HG03280 (cell line): ENCODE measurements around the gene LIPC.

ENCODE experiments used
- ATAC-seq: cut with Tn5 transposase; IDR thresholded peaks from one replicate; pipeline ENCODE4 v1.9.1; 2021; ENCODE audit warnings: mild to moderate bottlenecking, moderate library complexity; ENCODE audit not compliant: unreplicated experiment

The LIPC gene

DNA sequence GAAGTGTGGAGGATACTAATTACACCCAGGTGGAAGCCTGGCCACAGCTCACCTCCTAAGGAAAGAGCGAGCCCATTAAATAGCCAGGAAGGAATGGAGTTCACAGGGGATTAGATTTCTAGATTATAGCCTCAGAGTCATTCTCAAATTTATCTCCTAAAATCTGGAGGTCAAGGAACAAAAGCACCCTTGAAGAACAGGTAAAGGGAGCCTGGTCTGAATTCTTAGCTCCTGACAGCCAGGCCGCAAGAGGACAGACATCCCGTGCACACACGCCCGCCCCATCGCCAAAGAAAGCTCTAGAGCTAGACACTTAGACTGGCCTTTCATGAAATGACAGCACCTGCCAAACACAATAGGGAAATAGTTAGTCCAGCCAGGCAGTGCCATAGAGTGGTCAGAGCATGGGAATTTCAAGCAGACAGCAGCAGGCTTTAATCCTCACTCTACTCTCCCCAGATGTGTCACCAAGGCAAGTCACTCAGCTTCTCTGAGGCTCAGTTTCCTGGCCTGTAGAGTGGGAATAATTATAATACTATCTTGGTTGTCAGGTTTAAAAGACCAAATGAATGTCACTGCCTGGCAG, 59.2 kb downstream of the LIPC start:
- ATAC-seq = no peak

DNA sequence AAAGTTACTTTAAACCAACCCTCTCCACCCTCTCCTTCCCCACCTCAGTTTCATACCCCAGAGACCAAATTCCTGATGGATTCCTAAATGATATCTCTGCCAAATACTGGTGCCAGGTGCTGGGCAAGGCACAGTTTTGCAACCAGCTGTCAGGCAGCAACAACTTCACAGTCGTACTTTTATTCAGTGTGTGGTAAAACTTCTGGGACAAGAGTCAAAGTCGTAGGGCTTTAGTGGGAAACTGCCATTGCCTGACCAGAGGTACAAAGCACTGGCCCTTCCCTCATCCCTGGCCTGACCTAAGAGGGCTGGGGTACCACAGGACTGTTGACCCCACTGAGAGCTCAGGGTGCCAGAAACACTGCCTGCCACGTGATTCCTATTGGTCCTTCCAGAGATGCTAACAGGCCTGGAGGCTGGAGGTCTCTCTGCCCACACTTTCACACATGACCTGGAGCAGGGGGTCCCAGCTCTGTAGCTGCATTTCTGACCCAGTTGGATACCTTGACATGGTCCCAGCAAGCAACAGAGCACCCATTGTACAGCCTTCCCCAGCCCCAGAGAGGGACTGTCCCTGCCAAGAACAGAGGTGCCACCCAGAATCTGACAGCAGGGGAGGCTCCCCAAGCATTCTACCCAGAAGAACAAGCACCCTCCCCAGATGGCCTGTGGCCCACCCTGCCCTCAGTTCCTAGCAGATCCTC, 59.9 kb downstream of the LIPC start:
- no peak for ATAC-seq

DNA sequence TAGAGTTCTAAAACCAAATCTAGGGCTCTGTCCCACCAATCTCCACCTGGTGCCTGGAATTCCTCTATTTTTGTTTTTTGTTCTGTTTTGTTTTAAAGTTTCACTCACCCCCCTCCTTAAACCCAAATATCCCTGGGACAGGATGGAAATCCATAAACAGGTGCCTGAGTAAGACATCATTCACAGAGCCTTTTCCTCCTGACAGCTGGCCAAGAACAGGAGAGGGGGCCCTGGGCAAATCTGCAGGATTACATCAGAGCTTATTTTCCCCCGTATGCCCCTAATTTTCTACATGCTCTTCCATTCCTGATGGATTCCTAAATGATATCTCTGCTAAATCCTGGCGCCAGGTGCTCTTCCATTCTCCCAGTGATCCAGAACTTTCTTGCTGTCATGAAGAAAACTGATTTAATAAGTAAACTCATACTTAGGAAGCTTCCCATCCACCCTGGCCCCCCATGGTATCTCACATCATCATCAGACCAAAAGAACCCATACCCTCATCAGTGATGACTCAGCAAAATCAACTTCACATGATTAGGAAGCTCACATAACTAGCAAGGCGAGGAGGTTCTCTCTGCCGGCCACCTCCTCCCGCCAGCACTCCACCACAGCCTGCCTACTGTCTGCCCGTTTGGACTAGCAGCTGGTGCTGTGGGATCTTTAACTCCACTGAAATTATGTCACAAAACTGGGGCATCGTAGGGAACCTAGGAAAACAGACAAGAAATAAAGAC, 61.0 kb downstream of the LIPC start:
- ATAC-seq = no peak

DNA sequence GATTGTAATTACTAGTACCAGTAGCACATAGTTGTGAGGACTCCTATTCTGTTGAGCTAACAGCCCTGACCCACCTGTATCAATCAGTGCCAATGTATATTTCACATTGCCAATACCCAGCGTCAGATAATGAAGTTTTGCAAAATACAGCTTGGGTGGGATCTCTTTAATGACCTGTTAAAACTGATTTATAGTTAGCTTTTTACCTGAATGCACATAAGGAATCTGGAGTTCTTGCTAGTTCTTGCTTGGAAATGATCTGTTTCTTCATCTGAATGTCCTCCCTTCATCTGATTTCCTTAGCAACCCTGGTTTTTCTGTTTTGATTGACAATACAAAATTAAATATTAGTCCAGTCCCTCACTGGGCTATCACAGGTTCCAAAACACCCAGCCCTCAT, 62.8 kb downstream of the LIPC start:
- ATAC-seq = no peak

DNA sequence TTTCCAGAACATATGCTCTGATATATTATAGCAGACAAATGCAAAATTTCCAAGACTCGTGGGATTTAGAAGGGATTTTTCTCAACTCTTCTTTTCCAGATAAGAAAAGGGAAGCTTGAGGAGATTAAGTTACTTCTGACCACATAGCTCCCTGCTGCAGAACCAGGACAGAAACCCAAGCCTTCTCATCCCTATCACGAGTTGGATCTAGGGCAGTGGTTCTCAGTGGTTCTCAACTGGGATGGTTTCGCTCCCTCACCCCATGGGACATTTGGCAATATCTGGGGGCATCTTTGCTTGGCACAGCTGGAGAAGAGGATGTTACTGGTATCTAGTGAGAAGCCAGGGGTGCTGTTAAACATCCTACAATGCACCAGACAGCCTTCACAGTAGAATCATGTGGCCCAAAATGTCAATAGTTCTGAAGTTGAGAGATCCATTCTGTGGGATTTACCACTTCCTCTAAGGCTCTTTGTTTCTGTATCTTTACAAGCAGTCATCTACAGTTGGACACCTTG, 64.2 kb downstream of the LIPC start:
- no peak for ATAC-seq

DNA sequence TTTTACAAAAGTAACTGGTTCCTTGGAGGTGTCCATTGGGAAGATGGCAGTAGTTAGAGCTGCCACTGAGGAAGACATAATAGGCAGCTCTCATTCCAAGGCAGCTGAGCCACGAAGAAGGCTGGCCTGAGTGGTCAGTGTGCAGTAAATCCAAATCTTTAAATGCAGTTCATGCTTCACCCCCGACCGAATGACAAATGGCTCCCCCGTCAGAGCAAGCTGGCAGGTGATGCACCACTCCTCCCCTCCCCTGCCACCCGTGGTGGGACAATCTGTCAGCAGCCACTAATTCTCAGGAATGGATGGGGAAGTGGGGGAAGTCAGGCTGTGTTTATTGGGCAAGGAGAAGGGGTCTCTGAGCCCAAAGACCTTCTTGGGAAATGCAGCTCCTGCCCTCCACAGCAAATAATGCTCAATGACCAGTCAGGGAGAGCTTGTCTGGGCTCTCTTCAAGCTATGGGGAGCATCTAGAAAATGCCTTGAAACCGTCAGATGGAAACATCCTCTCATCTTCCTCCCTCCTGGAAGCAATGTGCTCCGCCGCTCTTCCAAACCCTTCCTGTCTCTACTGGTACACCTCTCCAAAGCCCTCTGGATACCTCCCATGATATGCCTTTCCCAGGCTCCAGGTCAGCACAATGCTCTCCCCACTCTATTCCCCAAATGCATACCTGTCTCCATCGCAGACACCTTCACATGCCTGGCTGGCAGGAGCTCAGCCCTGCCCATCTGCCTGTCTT, 65.4 kb downstream of the LIPC start:
- ATAC-seq = no peak

DNA sequence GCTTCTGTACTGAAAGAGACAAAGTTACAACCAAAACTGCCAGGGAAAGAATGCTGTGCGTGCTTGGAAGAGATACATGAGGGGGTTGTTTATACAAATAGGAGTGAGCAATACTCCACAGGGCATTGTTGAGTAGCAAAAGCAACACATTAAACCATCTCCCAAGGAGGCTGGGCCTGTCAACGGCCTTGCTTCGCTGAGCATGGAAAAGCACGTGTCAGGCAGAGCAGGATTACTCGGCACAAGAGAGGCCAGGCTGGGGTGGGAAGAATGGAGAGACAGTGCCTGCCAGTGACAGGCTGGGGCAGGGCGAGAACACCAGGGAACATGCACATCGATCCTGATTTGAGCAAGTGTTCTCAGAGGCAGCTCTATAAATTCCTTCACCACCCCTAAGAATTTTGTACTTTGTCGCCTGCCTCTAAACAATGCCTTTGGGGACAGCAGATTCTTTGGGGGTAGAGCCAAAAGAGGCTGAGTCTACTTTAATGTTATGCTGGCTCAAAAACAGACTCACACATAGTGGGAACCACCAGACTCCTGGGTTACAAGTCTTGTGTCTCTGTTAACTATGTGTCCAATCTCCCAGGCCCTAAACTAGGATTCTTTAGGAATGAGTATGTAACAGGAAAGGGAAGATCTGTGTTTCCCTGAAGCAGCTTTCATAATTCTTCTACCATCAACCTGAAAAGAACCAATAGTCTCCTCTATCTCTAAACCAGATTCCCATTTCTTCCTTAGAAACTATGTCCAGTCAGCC, 67.2 kb downstream of the LIPC start:
- ATAC-seq = no peak

DNA sequence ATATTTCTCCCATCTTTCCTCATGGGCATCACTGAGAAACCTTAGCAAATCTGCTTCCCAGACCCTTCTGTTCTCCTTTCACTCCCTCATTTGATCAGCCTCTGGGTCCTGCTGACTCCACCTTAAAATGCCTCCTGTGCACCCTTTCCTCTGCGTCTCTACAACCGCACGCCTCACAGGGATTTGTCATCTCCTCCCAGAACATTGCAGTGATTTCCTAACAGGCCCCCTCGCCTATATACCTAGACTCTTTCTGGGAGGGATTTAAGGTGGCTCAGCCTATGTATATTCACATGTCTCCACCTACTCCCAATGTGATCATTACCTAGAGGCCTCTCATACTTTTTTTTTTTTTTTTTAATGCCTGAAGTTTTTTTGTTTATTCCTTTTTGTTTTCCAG, 69.2 kb downstream of the LIPC start:
- no peak for ATAC-seq

DNA sequence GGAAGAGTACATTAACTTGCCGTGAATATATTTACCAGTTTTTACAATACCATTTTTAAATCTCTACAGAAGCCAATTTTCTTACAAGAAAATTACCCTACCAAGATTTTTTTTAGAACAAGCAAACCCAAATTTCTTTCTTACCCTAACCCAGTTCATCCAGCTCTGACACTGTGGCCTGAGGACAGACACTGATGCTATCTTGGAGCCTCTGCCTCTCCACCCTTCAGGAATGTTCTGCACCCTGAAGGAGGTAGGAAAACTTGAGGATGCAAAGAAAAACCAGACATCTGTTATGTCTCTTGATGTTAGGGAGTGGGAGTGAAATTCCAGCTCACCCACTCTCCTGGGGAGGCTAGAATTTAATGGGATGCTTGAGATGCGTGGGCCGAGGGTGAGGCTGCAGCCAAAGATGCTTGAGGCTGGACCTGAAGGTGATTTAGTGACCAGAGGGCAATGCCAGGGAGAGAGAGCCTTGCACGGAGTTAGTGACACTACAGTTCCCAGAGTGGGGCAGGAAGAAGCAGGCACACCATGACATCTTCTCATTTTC, 69.9 kb downstream of the LIPC start:
- ATAC-seq = no peak

DNA sequence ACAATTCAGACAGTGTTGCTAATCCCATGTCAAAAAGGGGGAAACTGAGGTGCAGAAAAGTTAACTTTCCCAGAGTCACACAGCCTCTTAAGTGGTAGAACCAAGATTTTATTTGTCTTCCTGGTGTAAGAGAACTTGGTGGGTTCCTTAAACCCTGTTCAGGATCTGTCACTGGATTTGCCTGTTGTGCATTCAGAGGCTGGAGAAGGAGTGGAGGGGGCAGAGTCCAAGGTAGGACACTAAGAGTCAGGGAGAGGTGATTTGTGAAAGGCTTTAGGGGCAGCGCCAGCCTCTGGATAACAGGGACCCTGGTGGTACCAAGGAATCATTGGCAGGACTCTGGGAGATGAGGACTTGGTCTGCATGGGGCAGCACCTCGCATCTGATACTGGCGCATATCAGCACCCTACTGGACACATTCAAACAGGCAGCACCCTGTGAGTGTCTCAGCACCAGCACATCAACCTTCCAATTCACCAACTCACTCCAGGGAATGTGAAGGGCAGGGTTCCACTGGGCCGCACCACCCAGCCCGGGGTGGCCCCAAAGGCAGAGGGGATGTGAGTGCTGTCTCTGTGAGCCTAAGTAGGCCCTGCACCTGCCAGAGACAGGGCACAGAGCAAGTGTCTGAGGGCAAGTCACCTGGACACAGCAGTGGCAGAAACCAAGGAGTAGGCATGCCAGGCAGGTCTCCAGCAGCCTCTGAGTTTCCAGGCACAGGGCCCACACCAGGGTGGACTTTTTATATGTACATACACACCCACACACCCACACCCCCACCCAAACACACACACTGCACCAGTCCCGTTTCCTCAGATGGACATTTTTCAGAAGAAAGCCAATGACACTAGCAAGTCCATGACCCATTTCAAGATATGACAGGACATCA, 71.6 kb downstream of the LIPC start:
- ATAC-seq = no peak

DNA sequence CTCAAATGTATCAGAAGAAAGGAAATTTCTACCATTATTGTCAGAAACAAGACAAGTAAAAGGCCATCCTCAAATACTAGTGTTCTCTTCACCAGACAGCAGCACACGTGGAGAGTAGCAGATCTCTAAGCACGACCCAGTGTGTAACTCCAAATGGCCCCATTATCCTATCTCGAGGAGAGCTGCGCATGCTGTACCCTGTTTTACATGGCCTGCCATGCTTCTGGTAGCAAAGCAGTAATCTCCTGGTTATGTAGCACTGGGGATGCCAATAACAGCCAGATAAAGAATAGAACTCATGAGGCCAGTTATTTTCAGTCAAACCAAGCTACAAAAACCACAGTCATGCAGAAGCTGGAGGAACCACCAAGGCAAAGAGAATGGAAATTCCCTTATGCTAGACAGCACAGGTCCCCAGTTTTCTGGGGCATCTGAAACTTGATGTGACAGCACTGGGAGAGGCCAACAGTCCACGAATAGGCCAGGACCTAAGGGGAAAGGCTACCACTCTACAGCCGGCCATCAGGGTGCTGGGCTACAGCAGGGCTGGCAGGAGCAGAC, 73.0 kb downstream of the LIPC start:
- no peak for ATAC-seq

DNA sequence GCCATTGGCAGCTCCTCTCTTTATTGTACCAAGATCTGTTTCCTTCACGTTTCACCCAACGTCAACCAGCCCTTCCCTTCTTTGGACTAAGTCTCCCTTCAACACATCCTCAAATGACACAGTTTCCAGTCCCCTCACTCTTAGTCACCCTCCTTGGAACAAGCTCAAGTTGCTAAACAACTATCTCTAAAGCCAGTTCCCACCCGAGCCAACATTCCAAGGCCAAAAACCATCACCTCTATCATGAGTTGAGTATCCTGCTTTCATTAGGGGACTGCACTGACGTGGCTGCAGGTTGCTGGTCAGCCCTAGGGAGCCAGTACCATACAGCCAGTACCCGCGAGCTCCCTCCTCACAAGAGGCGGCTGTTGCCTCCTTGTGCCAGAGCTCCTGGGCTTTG, 73.8 kb downstream of the LIPC start:
- no peak for ATAC-seq

DNA sequence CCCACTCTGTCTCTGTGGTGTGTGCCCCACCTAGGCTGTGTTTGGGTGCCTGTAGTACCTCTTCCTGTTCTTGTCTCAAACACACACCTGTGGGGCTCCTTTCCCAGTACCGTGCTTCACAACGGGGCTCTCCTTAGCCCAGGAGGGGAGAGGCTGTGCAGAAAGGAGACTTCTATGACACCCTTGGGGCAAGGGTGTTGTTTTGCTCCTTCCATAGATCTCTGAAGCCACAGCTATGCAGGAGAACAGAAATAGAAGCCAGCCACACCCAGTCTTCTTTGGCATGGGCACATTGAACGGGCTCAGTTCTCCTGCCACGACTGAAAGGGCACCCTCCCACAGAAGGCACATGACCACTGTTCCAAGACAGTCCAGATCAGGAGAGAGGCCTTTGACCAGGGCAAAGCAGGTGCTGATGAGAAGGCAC, 74.3 kb downstream of the LIPC start:
- ATAC-seq = no peak

DNA sequence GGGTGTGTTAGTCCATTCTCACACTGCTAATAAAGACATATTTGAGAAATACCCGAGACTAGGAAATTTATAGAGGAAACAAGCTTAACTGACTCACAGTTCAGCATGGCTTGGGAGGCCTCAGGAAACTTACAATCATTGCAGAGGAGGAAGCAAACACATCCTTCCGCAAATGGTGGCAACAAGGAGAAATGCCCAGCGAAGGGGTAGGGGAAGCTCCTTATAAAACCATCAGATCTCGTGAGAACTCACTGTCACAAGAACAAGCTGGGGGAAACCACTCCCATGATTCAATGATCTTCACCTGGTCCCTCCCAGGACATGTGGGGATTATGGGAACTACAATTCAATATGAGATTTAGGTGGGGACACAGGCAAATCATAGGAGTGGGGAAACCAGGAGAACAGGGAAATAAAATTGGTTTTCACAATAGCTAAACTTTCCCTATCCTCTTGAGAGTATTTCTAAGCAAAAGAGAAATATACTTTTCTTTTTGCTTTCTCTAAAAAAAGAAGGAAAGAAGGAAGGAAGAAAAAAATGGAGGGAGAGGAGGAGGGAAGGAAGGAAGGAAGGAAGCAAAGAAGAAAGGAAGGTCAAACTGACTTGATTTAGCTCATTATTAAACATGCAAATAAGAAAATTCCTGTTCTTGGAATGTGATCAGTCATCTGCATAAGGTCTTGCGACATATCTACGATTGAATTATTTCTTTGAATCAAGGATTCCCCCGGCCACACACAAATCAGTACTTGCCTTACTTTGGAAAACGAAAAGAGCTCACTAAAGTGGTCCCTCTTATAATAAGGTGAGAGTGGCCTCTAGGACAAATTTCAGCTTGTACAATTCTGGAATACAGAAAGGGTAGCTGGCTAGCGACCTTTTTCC, 75.2 kb downstream of the LIPC start:
- ATAC-seq = no peak

DNA sequence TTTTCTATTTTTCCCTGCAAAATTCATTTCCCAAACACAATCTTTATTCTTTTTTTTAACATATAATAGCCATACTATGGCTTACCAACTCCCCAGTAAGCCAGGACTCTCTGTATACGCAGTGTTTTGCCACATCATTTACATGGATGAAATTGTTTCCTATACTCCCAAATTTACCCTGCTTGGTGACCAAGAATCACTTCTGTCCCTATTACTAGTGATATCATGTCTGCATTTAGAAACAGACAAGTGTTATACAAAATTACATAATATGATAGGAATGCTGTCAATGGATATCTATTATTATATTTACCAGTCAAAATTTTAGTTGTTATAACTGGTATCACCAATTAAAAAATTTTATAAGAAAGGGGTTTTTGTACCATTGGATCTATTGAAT, 77.8 kb downstream of the LIPC start:
- ATAC-seq = no peak

DNA sequence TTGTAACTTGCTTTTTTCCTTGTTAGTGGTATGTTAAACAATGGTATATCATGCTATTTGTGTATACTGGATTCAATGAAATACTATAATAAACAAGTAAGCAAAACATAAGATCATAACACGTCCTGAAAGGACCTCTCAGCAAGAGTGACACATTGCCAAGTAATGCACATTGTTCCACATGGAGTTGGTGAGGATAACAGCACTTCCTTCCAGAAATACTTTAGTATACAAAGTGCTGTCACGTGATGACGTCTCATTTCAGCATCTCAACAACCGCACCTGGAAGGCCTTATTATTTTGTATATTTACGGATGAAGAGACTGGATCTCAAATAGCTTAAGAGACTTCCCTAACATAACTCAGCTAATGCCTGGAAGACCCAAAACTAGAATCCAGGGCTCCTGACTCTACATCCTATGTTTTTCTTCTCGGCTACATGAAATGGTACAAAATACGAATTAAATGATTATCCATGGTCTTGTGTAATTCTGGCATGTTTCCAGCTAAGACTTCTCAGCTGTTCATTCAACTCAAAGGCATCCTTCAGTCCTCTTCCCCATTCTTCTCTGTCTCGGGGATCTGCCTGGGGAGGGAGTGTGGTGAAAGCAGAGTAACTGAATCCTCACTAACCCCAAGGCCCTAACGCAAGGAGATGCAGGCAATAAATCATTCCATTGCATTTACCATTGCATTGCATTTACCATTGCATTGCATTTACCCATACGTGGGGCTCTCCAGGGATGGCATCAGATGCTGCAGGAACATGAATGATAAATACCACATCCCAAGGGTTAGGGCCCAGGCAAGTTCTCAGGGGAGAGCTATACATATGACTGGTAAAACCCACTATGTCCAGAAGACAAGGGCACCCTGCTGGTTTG, 79.2 kb downstream of the LIPC start:
- no peak for ATAC-seq

DNA sequence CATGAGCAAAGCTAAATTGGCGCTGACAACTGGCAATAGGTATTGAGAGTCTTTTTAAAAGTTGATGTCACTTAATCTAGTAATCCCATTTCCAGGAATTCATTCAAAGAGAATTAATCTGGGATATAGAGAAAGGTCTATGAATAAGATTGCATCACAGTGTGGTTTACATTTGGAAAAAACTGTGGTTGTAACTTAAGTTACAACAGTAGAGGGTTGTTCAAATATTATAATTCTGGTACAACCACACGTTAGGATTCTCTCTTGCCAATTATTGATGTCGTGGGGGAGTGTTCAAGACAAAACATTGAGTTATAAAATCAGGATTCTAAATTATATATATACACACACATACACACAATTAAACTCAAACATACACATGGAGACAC, 79.8 kb downstream of the LIPC start:
- ATAC-seq = no peak
